ENCODE data around the gene CIAO1. TPM values are rescaled to one million over a fixed set of nuclear protein-coding genes. Genes with fewer than 3 reads are reported as not detected.

Gene CIAO1
- total RNA-seq, 2 experiments from 2014 or later, result 55.4 to 55.6 TPM

DNA sequence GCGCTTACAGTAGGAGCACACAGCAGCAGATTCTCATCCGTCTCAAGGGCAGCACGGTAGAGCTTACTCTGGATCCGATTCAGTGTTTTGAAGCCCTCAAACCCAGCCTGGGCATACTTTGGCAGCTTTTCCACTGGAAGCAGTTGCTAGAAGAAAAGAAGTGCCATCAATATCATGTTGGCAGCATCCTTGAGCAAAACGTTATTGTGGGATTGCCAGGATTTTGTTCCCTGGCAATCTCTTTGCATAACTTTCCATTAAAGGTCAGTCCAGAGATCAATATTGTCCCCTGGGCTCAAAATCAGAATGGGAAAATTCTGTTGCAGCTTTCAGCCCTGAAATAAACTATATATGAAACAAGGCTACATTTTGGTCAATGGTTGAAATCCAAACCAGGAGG, 30.9 kb downstream of the CIAO1 start:
- peaks cover 97% of the 10 kb centered on the region for H3K36me3 Mint-ChIP-seq (ENCODE audit: low read depth)
- no peaks in the 10 kb centered on the region for H3K27me3 Mint-ChIP-seq
- no peaks in the 10 kb centered on the region for H3K9me3 ChIP-seq (ENCODE audit: control insufficient read depth in 1 of 2, insufficient read depth in 1 of 2, low read length in 2 of 2)
- H3K4me1 ChIP-seq (ENCODE audit: insufficient read depth, low read length), result peaks cover 9% of the 10 kb centered on the region
- no peak overlapping the region for H3K4me3 Mint-ChIP-seq
- no peaks in the 10 kb centered on the region for H3K27me3 ChIP-seq (ENCODE audit: control insufficient read depth in 1 of 2, insufficient read depth in 2 of 2, low read length in 2 of 2)
- CTCF ChIA-PET, result no interaction called here
- H3K4me1 Mint-ChIP-seq (ENCODE audit: low read depth), result peaks cover 24% of the 10 kb centered on the region
- no peak overlapping the region for H3K4me3 ChIP-seq (ENCODE audit: low read length)
- H3K9me3 Mint-ChIP-seq, result no peaks in the 10 kb centered on the region
- TF ChIP-seq CTCF (IDR thresholded peaks at IDR 0.05), result no peak
- intact Hi-C loops (cut with DNase I, micrococcal nuclease), result no loop called here
- peaks cover 99% of the 10 kb centered on the region for H3K36me3 ChIP-seq (ENCODE audit: insufficient read depth, low read length)
- no peak overlapping the region for H3K27ac Mint-ChIP-seq
- DNase-seq (no peak), ATAC-seq (ENCODE audit: poor library complexity) (no peak)
- POLR2A ChIA-PET, result no interaction called here
- H3K27ac ChIP-seq (ENCODE audit: low read depth in 1 of 2, low read length in 2 of 2), result no peak overlapping the region

GRCh38 chr2:96301865-96302264, 35.8 kb downstream of the CIAO1 start:
- Mint-ChIP-seq H3K4me3 (peak overlapping the region; percentile 31), H3K4me1 (ENCODE audit: low read depth) (peaks cover 69% of the 10 kb centered on the region), H3K9me3 (no peaks in the 10 kb centered on the region), H3K27me3 (no peaks in the 10 kb centered on the region), H3K36me3 (ENCODE audit: low read depth) (peaks cover 92% of the 10 kb centered on the region), H3K27ac (peak overlapping the region; percentile 97)
- Histone ChIP-seq H3K27me3 (ENCODE audit: control insufficient read depth in 1 of 2, insufficient read depth in 2 of 2, low read length in 2 of 2) (no peaks in the 10 kb centered on the region), H3K36me3 (ENCODE audit: insufficient read depth, low read length) (peaks cover 78% of the 10 kb centered on the region), H3K4me1 (ENCODE audit: insufficient read depth, low read length) (peaks cover 48% of the 10 kb centered on the region), H3K27ac (ENCODE audit: low read depth in 1 of 2, low read length in 2 of 2) (no peak overlapping the region), H3K4me3 (ENCODE audit: low read length) (no peak overlapping the region), H3K9me3 (ENCODE audit: control insufficient read depth in 1 of 2, insufficient read depth in 1 of 2, low read length in 2 of 2) (no peaks in the 10 kb centered on the region)
- ATAC-seq (ENCODE audit: poor library complexity), result no peak
- intact Hi-C loops (cut with DNase I, micrococcal nuclease), result no loop called here
- ChIA-PET CTCF (interaction anchor here (1.6 kb wide), 1 partner anchor 43 kb away, joined by 6 read pairs; no protein-coding TSS in a partner anchor), POLR2A (no interaction called here)
- TF ChIP-seq CTCF (IDR thresholded peaks at IDR 0.05), result no peak
- no peak for DNase-seq

DNA sequence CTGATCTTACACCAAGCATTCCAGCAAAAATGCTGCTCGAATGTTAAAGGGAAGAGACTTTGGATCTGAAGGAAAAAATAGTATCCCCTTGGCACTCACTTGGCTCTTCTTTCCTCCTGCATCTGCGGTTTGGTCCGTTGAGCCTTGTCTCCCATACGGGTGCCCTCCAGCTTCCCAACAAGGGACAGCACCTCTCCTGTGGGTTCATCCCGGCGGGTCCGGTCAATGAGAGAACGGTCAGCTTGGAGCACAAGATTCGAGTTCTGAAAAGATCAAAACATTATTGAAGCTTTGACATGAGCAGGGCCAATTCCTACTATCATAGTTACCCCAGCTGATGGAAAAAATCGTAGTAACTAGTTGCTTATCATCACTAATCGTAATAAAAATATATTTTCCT, 38.6 kb downstream of the CIAO1 start:
- ChIA-PET CTCF (interaction anchor here (1.0 to 1.9 kb wide), 6 partner anchors 10 to 103 kb away, joined by 3 to 9 read pairs (median 6); partner anchors contain the start of gene NCAPH), POLR2A (interaction anchor here (0.9 to 4.2 kb wide), 12 partner anchors 9 to 658 kb away, joined by 3 to 59 read pairs (median 8); partner anchors contain the start of genes ITPRIPL1, NCAPH and STARD7)
- H3K4me1 ChIP-seq (ENCODE audit: insufficient read depth, low read length), result peaks cover 48% of the 10 kb centered on the region
- peaks cover 65% of the 10 kb centered on the region for H3K36me3 Mint-ChIP-seq (ENCODE audit: low read depth)
- peak overlapping the region; percentile 97 for H3K27ac Mint-ChIP-seq
- H3K4me3 Mint-ChIP-seq, result peak overlapping the region; percentile 94
- H3K9me3 ChIP-seq (ENCODE audit: control insufficient read depth in 1 of 2, insufficient read depth in 1 of 2, low read length in 2 of 2), result no peaks in the 10 kb centered on the region
- DNase-seq (no peak), ATAC-seq (ENCODE audit: poor library complexity) (no peak)
- no peaks in the 10 kb centered on the region for H3K27me3 Mint-ChIP-seq
- H3K9me3 Mint-ChIP-seq, result no peaks in the 10 kb centered on the region
- H3K27ac ChIP-seq (ENCODE audit: low read depth in 1 of 2, low read length in 2 of 2), result peak overlapping the region; percentile 97
- peaks cover 60% of the 10 kb centered on the region for H3K4me1 Mint-ChIP-seq (ENCODE audit: low read depth)
- intact Hi-C loops (cut with DNase I, micrococcal nuclease), result loop anchor here (1.0 to 5.0 kb wide), 9 partner anchors 17 to 234 kb away; partner anchors contain the start of genes CIAO1 (in 2 of the 2) and ARID5A (in 1 of the 2)
- no peak for TF ChIP-seq CTCF (IDR thresholded peaks at IDR 0.05)
- peak overlapping the region; percentile 100 for H3K4me3 ChIP-seq (ENCODE audit: low read length)
- peaks cover 51% of the 10 kb centered on the region for H3K36me3 ChIP-seq (ENCODE audit: insufficient read depth, low read length)
- no peaks in the 10 kb centered on the region for H3K27me3 ChIP-seq (ENCODE audit: control insufficient read depth in 1 of 2, insufficient read depth in 2 of 2, low read length in 2 of 2)
